Measurements from ENCODE around the gene TULP4.

TULP4 gene

DNA sequence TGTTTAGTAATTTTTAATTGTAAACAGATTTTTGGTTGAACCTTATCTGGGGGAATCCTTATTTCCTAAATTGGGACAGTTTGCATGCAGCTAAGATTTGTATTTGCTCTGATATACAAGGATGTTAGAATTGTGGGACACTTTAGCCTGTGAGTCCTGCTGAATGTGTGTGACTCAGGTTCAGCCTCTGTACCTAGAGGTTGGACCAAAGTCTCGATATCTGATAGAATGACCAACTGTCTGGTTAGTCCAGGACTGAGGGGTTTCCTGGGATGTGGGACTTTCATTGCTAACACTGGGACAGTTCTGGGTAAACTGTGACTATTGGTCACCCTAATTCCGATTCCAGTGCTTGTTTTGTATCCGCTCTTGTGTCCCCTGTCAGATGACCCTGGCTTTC, 20.2 kb upstream of the TULP4 start:
- no peak for TF ChIP-seq ZNF433 (tag by site-specific recombination; IDR thresholded peaks at IDR 0.05; ENCODE audit: low read depth)
- no peak for TF ChIP-seq ZNF416 (tag by site-specific recombination; IDR thresholded peaks at IDR 0.05)
- TF ChIP-seq ZNF585B (tag by site-specific recombination; IDR thresholded peaks at IDR 0.05), result no peak
- TF ChIP-seq YY1 (tag by site-specific recombination; IDR thresholded peaks at IDR 0.05), result no peak
- TF ChIP-seq MYNN (tag by site-specific recombination; IDR thresholded peaks at IDR 0.05; ENCODE audit: borderline replicate concordance), result no peak
- TF ChIP-seq ZNF488 (tag by site-specific recombination; IDR thresholded peaks at IDR 0.05), result no peak
- TF ChIP-seq ZSCAN30 (tag by site-specific recombination; IDR thresholded peaks at IDR 0.05), result no peak
- TF ChIP-seq ZNF155 (tag by site-specific recombination; IDR thresholded peaks at IDR 0.05), result no peak
- no peak for TF ChIP-seq ATF2 (tag by site-specific recombination; IDR thresholded peaks at IDR 0.05; ENCODE audit: low read depth)
- no peak for TF ChIP-seq ZEB2 (tag by site-specific recombination; IDR thresholded peaks at IDR 0.05)
- TF ChIP-seq ZFP41 (tag by site-specific recombination; IDR thresholded peaks at IDR 0.05; ENCODE audit: borderline replicate concordance), result no peak
- TF ChIP-seq, protein P1, sequence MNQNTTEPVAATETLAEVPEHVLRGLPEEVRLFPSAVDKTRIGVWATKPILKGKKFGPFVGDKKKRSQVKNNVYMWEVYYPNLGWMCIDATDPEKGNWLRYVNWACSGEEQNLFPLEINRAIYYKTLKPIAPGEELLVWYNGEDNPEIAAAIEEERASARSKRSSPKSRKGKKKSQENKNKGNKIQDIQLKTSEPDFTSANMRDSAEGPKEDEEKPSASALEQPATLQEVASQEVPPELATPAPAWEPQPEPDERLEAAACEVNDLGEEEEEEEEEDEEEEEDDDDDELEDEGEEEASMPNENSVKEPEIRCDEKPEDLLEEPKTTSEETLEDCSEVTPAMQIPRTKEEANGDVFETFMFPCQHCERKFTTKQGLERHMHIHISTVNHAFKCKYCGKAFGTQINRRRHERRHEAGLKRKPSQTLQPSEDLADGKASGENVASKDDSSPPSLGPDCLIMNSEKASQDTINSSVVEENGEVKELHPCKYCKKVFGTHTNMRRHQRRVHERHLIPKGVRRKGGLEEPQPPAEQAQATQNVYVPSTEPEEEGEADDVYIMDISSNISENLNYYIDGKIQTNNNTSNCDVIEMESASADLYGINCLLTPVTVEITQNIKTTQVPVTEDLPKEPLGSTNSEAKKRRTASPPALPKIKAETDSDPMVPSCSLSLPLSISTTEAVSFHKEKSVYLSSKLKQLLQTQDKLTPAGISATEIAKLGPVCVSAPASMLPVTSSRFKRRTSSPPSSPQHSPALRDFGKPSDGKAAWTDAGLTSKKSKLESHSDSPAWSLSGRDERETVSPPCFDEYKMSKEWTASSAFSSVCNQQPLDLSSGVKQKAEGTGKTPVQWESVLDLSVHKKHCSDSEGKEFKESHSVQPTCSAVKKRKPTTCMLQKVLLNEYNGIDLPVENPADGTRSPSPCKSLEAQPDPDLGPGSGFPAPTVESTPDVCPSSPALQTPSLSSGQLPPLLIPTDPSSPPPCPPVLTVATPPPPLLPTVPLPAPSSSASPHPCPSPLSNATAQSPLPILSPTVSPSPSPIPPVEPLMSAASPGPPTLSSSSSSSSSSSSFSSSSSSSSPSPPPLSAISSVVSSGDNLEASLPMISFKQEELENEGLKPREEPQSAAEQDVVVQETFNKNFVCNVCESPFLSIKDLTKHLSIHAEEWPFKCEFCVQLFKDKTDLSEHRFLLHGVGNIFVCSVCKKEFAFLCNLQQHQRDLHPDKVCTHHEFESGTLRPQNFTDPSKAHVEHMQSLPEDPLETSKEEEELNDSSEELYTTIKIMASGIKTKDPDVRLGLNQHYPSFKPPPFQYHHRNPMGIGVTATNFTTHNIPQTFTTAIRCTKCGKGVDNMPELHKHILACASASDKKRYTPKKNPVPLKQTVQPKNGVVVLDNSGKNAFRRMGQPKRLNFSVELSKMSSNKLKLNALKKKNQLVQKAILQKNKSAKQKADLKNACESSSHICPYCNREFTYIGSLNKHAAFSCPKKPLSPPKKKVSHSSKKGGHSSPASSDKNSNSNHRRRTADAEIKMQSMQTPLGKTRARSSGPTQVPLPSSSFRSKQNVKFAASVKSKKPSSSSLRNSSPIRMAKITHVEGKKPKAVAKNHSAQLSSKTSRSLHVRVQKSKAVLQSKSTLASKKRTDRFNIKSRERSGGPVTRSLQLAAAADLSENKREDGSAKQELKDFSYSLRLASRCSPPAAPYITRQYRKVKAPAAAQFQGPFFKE (tag by site-specific recombination; IDR thresholded peaks at IDR 0.05; ENCODE audit: borderline replicate concordance), result no peak
- TF ChIP-seq OVOL3 (tag by site-specific recombination; IDR thresholded peaks at IDR 0.05), result no peak
- Histone ChIP-seq H3K27ac (ENCODE audit: extremely low read depth, low read depth, low read length) (no peak overlapping the region), H3K36me3 (ENCODE audit: control insufficient read depth in 2 of 2, insufficient read depth in 1 of 2, low read length in 2 of 2) (peaks cover 0 to 14% of the 10 kb centered on the region in 2 experiments; a peak in 2 of 3 replicates), H3K4me3 (ENCODE audit: low read depth, low read length) (no peak overlapping the region), H3K9me3 (ENCODE audit: control insufficient read depth, insufficient read depth, low read depth, low read length) (no peaks in the 10 kb centered on the region), H3K4me1 (ENCODE audit: control insufficient read depth, insufficient read depth, low read length) (peaks cover 18% of the 10 kb centered on the region)
- ChIA-PET CTCF (no interaction called here), POLR2A (no interaction called here)

DNA sequence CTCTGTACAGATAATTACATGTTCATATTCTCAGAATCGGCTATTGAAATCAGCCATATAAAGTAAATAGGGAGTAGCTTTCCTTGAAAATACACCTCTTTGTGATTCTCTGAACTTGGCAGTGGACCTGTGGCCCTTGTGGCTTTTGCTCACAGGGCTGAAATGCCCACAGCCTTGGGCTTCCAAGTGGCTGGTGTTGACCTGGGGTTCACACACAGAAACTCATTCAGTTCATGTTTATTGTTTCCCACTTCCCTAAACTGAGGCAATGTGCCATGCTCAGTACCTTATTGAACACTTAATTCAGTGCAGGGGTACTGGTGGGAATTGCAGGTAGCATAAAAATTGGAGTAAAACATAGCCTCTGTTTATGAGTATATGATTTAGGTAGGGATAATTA, 19.1 kb upstream of the TULP4 start:
- no peak overlapping the region for H3K27ac ChIP-seq (ENCODE audit: extremely low read depth, low read depth, low read length)
- peaks cover 8% of the 10 kb centered on the region for H3K4me1 ChIP-seq (ENCODE audit: control insufficient read depth, insufficient read depth, low read length)
- H3K9me3 ChIP-seq (ENCODE audit: control insufficient read depth, insufficient read depth, low read depth, low read length), result no peaks in the 10 kb centered on the region
- no peak overlapping the region for H3K4me3 ChIP-seq (ENCODE audit: low read depth, low read length)
- H3K36me3 ChIP-seq (ENCODE audit: control insufficient read depth in 2 of 2, insufficient read depth in 1 of 2, low read length in 2 of 2), result peaks cover 0 to 14% of the 10 kb centered on the region in 2 experiments; a peak in 2 of 3 replicates
- ChIA-PET POLR2A (no interaction called here), CTCF (interaction anchor here (0.5 kb wide), 1 partner anchor 376 kb away, joined by 3 read pairs; no protein-coding TSS in a partner anchor)
- TF ChIP-seq ZNF621 (tag by site-specific recombination; IDR thresholded peaks at IDR 0.05), result no peak

All from HEK293 (cell line).